DOHH2 (cell line): Measurements from ENCODE around the gene AUTS2.

Experiments used
- H3F3A ChIP-seq: fragments of 200-600 bp; sonication (generic), shearing (Covaris generic); 2 replicates; pipeline ENCODE4 v1.6.0; 2016; ENCODE audit warnings: antibody characterized with exemption, mild to moderate bottlenecking; ENCODE audit not compliant: control insufficient read depth, insufficient read depth
- H3K27ac ChIP-seq: fragments of 200-600 bp; sonication (generic); 2 replicates; pipeline ENCODE4 v1.5.1; 2014; ENCODE audit warnings: low read depth, mild to moderate bottlenecking, low read length, moderate library complexity
- H3K27me3 ChIP-seq: fragments of 200-600 bp; sonication (generic); 2 replicates; pipeline ENCODE4 v1.6.1; 2014; ENCODE audit warnings: mild to moderate bottlenecking, low read length, mixed read lengths; ENCODE audit not compliant: control insufficient read depth
- H3K36me3 ChIP-seq: fragments of 200-600 bp; sonication (generic); 2 replicates; pipeline ENCODE4 v1.6.1; 2014; ENCODE audit warnings: mild to moderate bottlenecking, low read length, moderate library complexity, mixed read lengths; ENCODE audit not compliant: control insufficient read depth
- H3K4me1 ChIP-seq: fragments of 200-600 bp; sonication (generic); 2 replicates; pipeline ENCODE4 v1.6.1; 2014; ENCODE audit warnings: mild to moderate bottlenecking, low read length, mixed read lengths; ENCODE audit not compliant: control insufficient read depth
- H3K4me2 ChIP-seq: fragments of 200-600 bp; sonication (generic); 2 replicates; pipeline ENCODE4 v1.6.0; 2014; ENCODE audit warnings: mild to moderate bottlenecking, low read length, moderate library complexity
- H3K4me3 ChIP-seq: fragments of 200-600 bp; sonication (generic); 2 replicates; pipeline ENCODE4 v1.5.1; 2014; ENCODE audit warnings: mild to moderate bottlenecking, low read length, mixed read lengths
- H3K79me2 ChIP-seq: fragments of 200-600 bp; sonication (generic); 2 replicates; pipeline ENCODE4 v1.6.1; 2014; ENCODE audit warnings: mild to moderate bottlenecking, low read length, mixed read lengths; ENCODE audit not compliant: control insufficient read depth
- H3K9me2 ChIP-seq: fragments of 200-600 bp; sonication (generic); replicated peaks from 2 replicates; pipeline ENCODE4 v1.6.1; 2014; ENCODE audit warnings: mild to moderate bottlenecking, low read length, mixed read lengths; ENCODE audit not compliant: control insufficient read depth
- H3K9me3 ChIP-seq: fragments of 200-600 bp; sonication (generic); 2 replicates; pipeline ENCODE4 v1.6.1; 2014; ENCODE audit warnings: antibody characterized with exemption, low read length, mixed read lengths; ENCODE audit not compliant: control insufficient read depth, insufficient read depth
- H4K20me1 ChIP-seq: fragments of 200-600 bp; sonication (generic); 2 replicates; pipeline ENCODE4 v1.6.0; 2014; ENCODE audit warnings: low read depth, mild to moderate bottlenecking, antibody characterized with exemption, low read length, moderate library complexity; ENCODE audit not compliant: control insufficient read depth, insufficient read depth
- CTCF ChIP-seq: fragments of 200-600 bp; sonication (generic); IDR thresholded peaks from one replicate; pipeline ENCODE4 v1.5.1; 2014; ENCODE audit warnings: antibody characterized with exemption, mild to moderate bottlenecking, low read depth, low read length; ENCODE audit not compliant: poor library complexity, severe bottlenecking
- EZH2phosphoT487 ChIP-seq: fragments of 200-600 bp; sonication (generic); IDR thresholded peaks from 2 replicates; pipeline ENCODE4 v1.6.1; 2017; ENCODE audit warnings: borderline replicate concordance, mild to moderate bottlenecking, antibody characterized with exemption, low read length, moderate library complexity, mixed read lengths

Gene AUTS2

GRCh38 chr7:69994886-69995542, 396.7 kb downstream of the AUTS2 start:
- Histone ChIP-seq H4K20me1 (no peaks in the 10 kb centered on the region), H3K9me3 (no peaks in the 10 kb centered on the region), H3K27me3 (no peaks in the 10 kb centered on the region), H3K79me2 (peaks cover 25% of the 10 kb centered on the region), H3K4me1 (0 out of 2 replicates have a peak, but pooled peaks cover 8% of the 10 kb centered on the region), H3K27ac (no peak overlapping the region), H3K4me2 (no peak overlapping the region), H3K4me3 (no peak overlapping the region), H3K9me2 (no peaks in the 10 kb centered on the region), H3K36me3 (no peaks in the 10 kb centered on the region), H3F3A (no peaks in the 10 kb centered on the region)
- no peak for TF ChIP-seq EZH2phosphoT487
- no peak for TF ChIP-seq CTCF

- no peak for TF ChIP-seq CTCF
- TF ChIP-seq EZH2phosphoT487 = no peak
- H3K4me2 ChIP-seq = no peak overlapping the region
- no peaks in the 10 kb centered on the region for H4K20me1 ChIP-seq
- H3K27ac ChIP-seq = no peak overlapping the region
- H3K4me1 ChIP-seq = 0 out of 2 replicates have a peak, but pooled peaks cover 8% of the 10 kb centered on the region
- H3K36me3 ChIP-seq = no peaks in the 10 kb centered on the region
- H3F3A ChIP-seq = no peaks in the 10 kb centered on the region
- H3K4me3 ChIP-seq = no peak overlapping the region
- H3K27me3 ChIP-seq = no peaks in the 10 kb centered on the region
- H3K79me2 ChIP-seq = peaks cover 19% of the 10 kb centered on the region
- no peaks in the 10 kb centered on the region for H3K9me3 ChIP-seq
- H3K9me2 ChIP-seq = no peaks in the 10 kb centered on the region
These were observed 397.8 kb downstream of the AUTS2 start for GRCh38 chr7:69996121-69996520.

- TF ChIP-seq CTCF (no peak), EZH2phosphoT487 (no peak)
- H3K27ac ChIP-seq = no peak overlapping the region
- H3K9me2 ChIP-seq = no peaks in the 10 kb centered on the region
- no peak overlapping the region for H3K4me3 ChIP-seq
- peaks cover 12% of the 10 kb centered on the region for H3K4me1 ChIP-seq
- no peaks in the 10 kb centered on the region for H3K36me3 ChIP-seq
- no peaks in the 10 kb centered on the region for H3K27me3 ChIP-seq
- no peaks in the 10 kb centered on the region for H3K9me3 ChIP-seq
- H4K20me1 ChIP-seq = no peaks in the 10 kb centered on the region
- H3K4me2 ChIP-seq = no peak overlapping the region
- H3K79me2 ChIP-seq = peaks cover 6% of the 10 kb centered on the region
- H3F3A ChIP-seq = peaks cover 16% of the 10 kb centered on the region
These were observed 402.6 kb downstream of the AUTS2 start for GRCh38 chr7:70000737-70001348.
